PC-9 (cell line): Measurements from ENCODE around the gene NYAP2. TPM values are rescaled to one million over a fixed set of nuclear protein-coding genes. Genes with fewer than 3 reads are reported as not detected.
A peak's percentile ranks its signal among the peaks of the same experiment; 100 is the strongest.

Experiments used
- BruUV-seq: library from RNA; stranded (reverse); fragments of 400-500 nt; replicated peaks from 2 replicates; lab custom pipeline; 2021; lab: Mats Ljungman, UMichigan
- CTCF ChIA-PET: fragments of 300-600 bp; sonication (Branson Sonifier 250); formaldehyde crosslinking; loops from one replicate; lab custom pipeline; 2022; ENCODE audit warnings: antibody characterized with exemption; lab: Charles Lee
- POLR2A ChIA-PET: fragments of 300-600 bp; sonication (Branson Sonifier 250); formaldehyde crosslinking; loops from one replicate; lab custom pipeline; 2022; ENCODE audit warnings: antibody characterized with exemption; ENCODE audit not compliant: unreplicated experiment; lab: Charles Lee
- DNase-seq, 2 experiments: peaks; one replicate each; pipeline versions ENCODE4 v3.0.0 to v3.0.0-alpha.2; 2015 to 2022; ENCODE audit warnings: mixed read lengths in 1 of 2
- H2AFZ ChIP-seq: fragments of 200-600 bp; sonication (generic); 2 replicates; pipeline ENCODE4 v1.8.1; 2017; ENCODE audit warnings: antibody characterized with exemption
- H3F3A ChIP-seq: fragments of 200-600 bp; sonication (generic); 2 replicates; pipeline ENCODE4 v1.8.1; 2017; ENCODE audit warnings: antibody characterized with exemption, mild to moderate bottlenecking, low read depth; ENCODE audit not compliant: insufficient read depth
- H3K27ac ChIP-seq: fragments of 200-600 bp; sonication (generic); 2 replicates; pipeline ENCODE4 v1.6.1; 2016; ENCODE audit warnings: mixed run types
- H3K27me3 ChIP-seq: fragments of 200-600 bp; sonication (generic); 2 replicates; pipeline ENCODE4 v1.6.1; 2016; ENCODE audit warnings: low read depth, mixed run types; ENCODE audit not compliant: insufficient read depth
- H3K36me3 ChIP-seq: fragments of 200-600 bp; sonication (generic); 2 replicates; pipeline ENCODE4 v1.6.1; 2016; ENCODE audit warnings: low read depth, mixed run types
- H3K4me1 ChIP-seq: fragments of 200-600 bp; sonication (generic); replicated peaks from 2 replicates; pipeline ENCODE4 v1.6.1; 2016; ENCODE audit warnings: mixed run types; ENCODE audit not compliant: insufficient read depth
- H3K4me2 ChIP-seq: fragments of 200-600 bp; sonication (generic); 2 replicates; pipeline ENCODE4 v1.6.1; 2017; ENCODE audit warnings: mixed run types
- H3K4me3 ChIP-seq: fragments of 200-600 bp; sonication (generic); 2 replicates; pipeline ENCODE4 v1.6.1; 2016; ENCODE audit warnings: mixed run types
- H3K79me2 ChIP-seq: fragments of 200-600 bp; sonication (generic); 2 replicates; pipeline ENCODE4 v1.6.1; 2017; ENCODE audit warnings: low read depth, mixed run types
- H3K9me2 ChIP-seq: fragments of 200-600 bp; sonication (generic); 2 replicates; pipeline ENCODE4 v1.8.1; 2017; ENCODE audit warnings: mild to moderate bottlenecking; ENCODE audit not compliant: insufficient read depth
- H3K9me3 ChIP-seq: fragments of 200-600 bp; sonication (generic); 2 replicates; pipeline ENCODE4 v1.8.1; 2016; ENCODE audit warnings: low read depth; ENCODE audit not compliant: insufficient read depth
- H4K20me1 ChIP-seq: fragments of 200-600 bp; sonication (generic); 2 replicates; pipeline ENCODE4 v1.8.1; 2017; ENCODE audit not compliant: insufficient read depth
- CTCF ChIP-seq: fragments of 200-600 bp; sonication (generic); conservative IDR thresholded peaks from 2 replicates; pipeline ENCODE4 v1.6.1; 2017; ENCODE audit warnings: mixed run types, antibody characterized with exemption, mild to moderate bottlenecking, moderate library complexity
- EZH2 ChIP-seq: fragments of 200-600 bp; sonication (generic); IDR thresholded peaks from 2 replicates; pipeline ENCODE4 v1.8.0; 2017; ENCODE audit warnings: antibody characterized with exemption, low read depth
- intact Hi-C: fragments of 100-400 bp; cut with micrococcal nuclease; formaldehyde crosslinking; loops from one replicate; pipeline ENCODE4 v1.10.0; 2022; ENCODE audit not compliant: unreplicated experiment
- total RNA-seq: library from RNA; stranded (reverse); gene quantifications from 2 replicates; pipeline ENCODE4 v1.2.3, GENCODE V29; 2021

NYAP2 gene
- total RNA-seq, 1 experiment from 2014 or later, result 0.65 TPM

- Histone ChIP-seq H3K36me3 (no peaks in the 10 kb centered on the region), H3K9me2 (no peaks in the 10 kb centered on the region), H3K27me3 (no peaks in the 10 kb centered on the region; the same call in 1 of the 2 replicates), H2AFZ (no peak overlapping the region), H3K79me2 (no peaks in the 10 kb centered on the region), H4K20me1 (no peaks in the 10 kb centered on the region), H3K4me3 (no peak overlapping the region), H3K27ac (no peak overlapping the region), H3F3A (no peaks in the 10 kb centered on the region), H3K9me3 (peaks cover 3% of the 10 kb centered on the region; the same call in 1 of the 2 replicates), H3K4me1 (no peaks in the 10 kb centered on the region), H3K4me2 (no peak overlapping the region)
- BruUV-seq, result no TSS peak
- DNase-seq, result peak in 1 of 2 experiments; percentile 30
- no peak for TF ChIP-seq CTCF
- TF ChIP-seq EZH2, result no peak
- intact Hi-C loops, result no loop called here
- ChIA-PET POLR2A (no interaction called here), CTCF (interaction anchor here (0.6 to 0.7 kb wide), 2 partner anchors 18 to 133 kb away, joined by 3 to 15 read pairs; no protein-coding TSS in a partner anchor)
Observed at GRCh38 chr2:225532096-225532495, 132.6 kb downstream of the NYAP2 start.

- Histone ChIP-seq H3K27me3 (no peaks in the 10 kb centered on the region; the same call in 1 of the 2 replicates), H3K27ac (no peak overlapping the region), H3K79me2 (no peaks in the 10 kb centered on the region), H3K4me3 (no peak overlapping the region), H3K9me2 (no peaks in the 10 kb centered on the region), H3K4me2 (no peak overlapping the region), H3K4me1 (no peaks in the 10 kb centered on the region), H4K20me1 (no peaks in the 10 kb centered on the region), H3K9me3 (peaks cover 3% of the 10 kb centered on the region; the same call in 1 of the 2 replicates), H2AFZ (no peak overlapping the region), H3K36me3 (no peaks in the 10 kb centered on the region), H3F3A (no peaks in the 10 kb centered on the region)
- POLR2A ChIA-PET, result no interaction called here
- CTCF ChIA-PET, result no interaction called here
- BruUV-seq, result no TSS peak
- peak in 1 of 2 experiments; percentile 25 for DNase-seq
- TF ChIP-seq CTCF (no peak), EZH2 (no peak)
- intact Hi-C loops, result no loop called here
Observed at GRCh38 chr2:225534037-225534436, 134.5 kb downstream of the NYAP2 start.

GRCh38 chr2:225534697-225535096 is 135.2 kb downstream of the NYAP2 start:
- no TSS peak for BruUV-seq
- no peaks in the 10 kb centered on the region for H3K79me2 ChIP-seq
- no peaks in the 10 kb centered on the region for H3F3A ChIP-seq
- no peaks in the 10 kb centered on the region for H3K36me3 ChIP-seq
- H3K9me3 ChIP-seq, result peaks cover 3% of the 10 kb centered on the region; the same call in 1 of the 2 replicates
- H3K9me2 ChIP-seq, result no peaks in the 10 kb centered on the region
- intact Hi-C loops, result no loop called here
- H4K20me1 ChIP-seq, result no peaks in the 10 kb centered on the region
- H2AFZ ChIP-seq, result no peak overlapping the region
- H3K4me1 ChIP-seq, result no peaks in the 10 kb centered on the region
- TF ChIP-seq EZH2 (no peak), CTCF (no peak)
- H3K27me3 ChIP-seq, result no peaks in the 10 kb centered on the region; the same call in 1 of the 2 replicates
- POLR2A ChIA-PET, result no interaction called here
- H3K4me3 ChIP-seq, result no peak overlapping the region
- no peak for DNase-seq
- H3K27ac ChIP-seq, result no peak overlapping the region
- no peak overlapping the region for H3K4me2 ChIP-seq
- CTCF ChIA-PET, result no interaction called here
